Testis (tissue), 3 donors: Measurements from ENCODE around the gene PLN. TPM values are rescaled to one million over a fixed set of nuclear protein-coding genes. Genes with fewer than 3 reads are reported as not detected.
A peak's percentile ranks its signal among the peaks of the same experiment; 100 is the strongest.

Experiments used
- DNase-seq: peaks from one replicate; pipeline ENCODE4 v3.0.0-alpha.2; 2019
- H3K27ac ChIP-seq, 2 donors: fragments of 200-600 bp; sonication (generic); one replicate each; pipeline ENCODE4 v1.5.1; 2019
- H3K27me3 ChIP-seq: fragments of 200-600 bp; sonication (generic); one replicate; pipeline ENCODE4 v1.5.1; 2019
- H3K36me3 ChIP-seq: fragments of 200-600 bp; sonication (generic); one replicate; pipeline ENCODE4 v1.5.1; 2017; ENCODE audit warnings: low read depth; ENCODE audit errors: missing control alignments
- H3K4me1 ChIP-seq: fragments of 200-600 bp; sonication (generic); one replicate; pipeline ENCODE4 v1.5.1; 2019
- H3K4me3 ChIP-seq, 2 donors: fragments of 200-600 bp; sonication (generic); one replicate each; pipeline ENCODE4 v1.5.1; 2017 to 2019
- H3K9me3 ChIP-seq: fragments of 200-600 bp; sonication (generic); one replicate; pipeline ENCODE4 v1.5.1; 2017
- POLR2A ChIP-seq: fragments of 450-650 bp; IDR thresholded peaks from one replicate; pipeline ENCODE4 v1.6.1; 2017; ENCODE audit warnings: antibody characterized with exemption, mild to moderate bottlenecking, moderate library complexity
- WGBS, 2 donors: methylation state at CpG; one replicate each; pipeline ENCODE4 v1.1.5; 2018; 5-methylcytosine and 5-hydroxymethylcytosine counted together
- intact Hi-C: fragments of 100-400 bp; cut with DNase I; formaldehyde crosslinking; loops from one replicate; pipeline ENCODE4 v1.15.1; 2023; ENCODE audit warnings: low total_unique reads
- polyA plus RNA-seq: library from polyadenylated mRNA; stranded (reverse); fragments of 350-450 nt; fragmentation: Illumina TruSeq; extraction: RNeasy Lipid Tissue Mini Kit (QIAGEN cat#74804); gene quantifications from one replicate; pipeline ENCODE4 v1.2.3, GENCODE V29; 2014; ENCODE audit warnings: low read depth, low replicate concordance; ENCODE audit not compliant: insufficient read depth
- total RNA-seq, 2 donors: library from RNA; depleted of rRNA; stranded (reverse); fragments of >200 nt; gene quantifications; one replicate each; pipeline ENCODE4 v1.2.3, GENCODE V29; 2016
- TF ChIP-seq, protein P1 (sequence below), 3 experiments: fragments of 450-650 bp in 2 of 3; fragments of 200-600 bp in 1 of 3; sonication (generic) in 1 of 3; IDR thresholded peaks; one replicate each; pipeline ENCODE4 v1.5.1; 2016 to 2019; ENCODE audit warnings: antibody characterized with exemption in 3 of 3, mild to moderate bottlenecking in 2 of 3, moderate library complexity in 1 of 3

PLN gene
- total and polyA plus RNA-seq, 3 donors from 2014 or later = 2.0 to 15.2 (median 5.0) TPM

DNA sequence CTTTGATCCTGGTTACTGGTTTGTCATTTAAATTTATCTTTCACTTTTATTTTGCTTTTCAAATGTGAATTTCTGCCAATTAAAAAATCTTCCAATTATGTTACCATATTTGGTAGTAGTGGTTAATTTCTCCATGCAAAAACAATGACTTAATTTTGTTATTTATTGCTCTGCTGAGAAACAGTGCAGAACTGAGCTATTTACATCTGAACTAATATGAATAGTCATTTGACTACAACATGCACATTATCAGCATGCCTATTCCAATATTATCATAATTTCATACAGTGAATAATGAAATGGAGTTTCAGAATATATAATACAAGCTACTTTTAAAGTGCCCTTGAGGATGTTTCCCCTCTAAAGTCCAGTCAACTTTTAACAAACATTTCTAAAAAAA, 517 bp downstream of the PLN start:
- H3K27me3 ChIP-seq = no peaks in the 10 kb centered on the region
- TF ChIP-seq POLR2A = no peak
- TF ChIP-seq, protein P1, sequence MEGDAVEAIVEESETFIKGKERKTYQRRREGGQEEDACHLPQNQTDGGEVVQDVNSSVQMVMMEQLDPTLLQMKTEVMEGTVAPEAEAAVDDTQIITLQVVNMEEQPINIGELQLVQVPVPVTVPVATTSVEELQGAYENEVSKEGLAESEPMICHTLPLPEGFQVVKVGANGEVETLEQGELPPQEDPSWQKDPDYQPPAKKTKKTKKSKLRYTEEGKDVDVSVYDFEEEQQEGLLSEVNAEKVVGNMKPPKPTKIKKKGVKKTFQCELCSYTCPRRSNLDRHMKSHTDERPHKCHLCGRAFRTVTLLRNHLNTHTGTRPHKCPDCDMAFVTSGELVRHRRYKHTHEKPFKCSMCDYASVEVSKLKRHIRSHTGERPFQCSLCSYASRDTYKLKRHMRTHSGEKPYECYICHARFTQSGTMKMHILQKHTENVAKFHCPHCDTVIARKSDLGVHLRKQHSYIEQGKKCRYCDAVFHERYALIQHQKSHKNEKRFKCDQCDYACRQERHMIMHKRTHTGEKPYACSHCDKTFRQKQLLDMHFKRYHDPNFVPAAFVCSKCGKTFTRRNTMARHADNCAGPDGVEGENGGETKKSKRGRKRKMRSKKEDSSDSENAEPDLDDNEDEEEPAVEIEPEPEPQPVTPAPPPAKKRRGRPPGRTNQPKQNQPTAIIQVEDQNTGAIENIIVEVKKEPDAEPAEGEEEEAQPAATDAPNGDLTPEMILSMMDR (IDR thresholded peaks at IDR 0.05) = no peak
- no peaks in the 10 kb centered on the region for H3K36me3 ChIP-seq
- H3K9me3 ChIP-seq = no peaks in the 10 kb centered on the region
- no peaks in the 10 kb centered on the region for H3K4me1 ChIP-seq
- H3K27ac ChIP-seq = no peak overlapping the region
- intact Hi-C loops = no loop called here
- no peak for DNase-seq
- H3K4me3 ChIP-seq = no peak overlapping the region

DNA sequence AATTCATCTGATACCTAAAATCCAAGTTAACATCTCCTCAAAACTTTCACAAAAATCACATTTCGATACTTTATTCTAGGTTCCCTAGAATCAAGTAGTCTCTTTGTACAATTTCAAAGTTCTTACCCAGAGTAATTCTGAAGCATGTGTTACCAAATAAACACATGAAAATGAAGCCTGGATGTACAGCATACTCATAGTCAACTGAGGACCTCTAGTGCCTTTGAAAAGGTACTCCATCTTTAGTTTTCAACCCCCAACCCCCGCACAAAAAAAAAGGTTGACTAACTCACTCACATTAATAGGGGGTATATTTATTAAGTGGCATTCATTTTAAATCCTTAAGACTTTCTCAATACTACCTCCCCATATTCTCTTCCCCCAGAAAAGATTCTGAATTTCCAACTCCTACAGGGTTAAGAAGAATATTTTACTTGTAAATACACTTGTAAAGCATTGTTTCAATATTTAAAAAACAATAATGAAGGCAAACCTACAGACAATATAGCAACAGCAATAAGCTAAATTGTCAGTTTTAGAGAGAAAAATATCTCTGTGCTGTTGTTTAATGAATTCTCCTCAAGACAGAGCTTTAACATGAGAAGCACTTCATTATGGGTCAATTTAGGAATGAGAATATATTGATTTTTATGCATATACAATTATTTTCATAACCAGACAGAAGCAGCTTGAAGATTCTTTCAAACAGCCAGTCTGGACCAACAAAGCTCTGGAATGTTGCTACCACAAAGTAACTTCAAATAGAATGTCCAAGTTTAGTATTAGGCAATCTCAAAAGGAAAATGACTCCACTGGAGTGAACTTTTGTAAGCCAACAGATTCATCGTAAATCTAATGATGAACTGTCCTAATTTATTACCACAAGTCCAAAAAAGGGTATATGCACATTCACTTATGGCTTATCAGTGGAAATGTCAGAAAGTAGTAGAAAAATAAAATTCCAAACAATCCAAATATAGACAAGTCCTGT, 3.3 kb downstream of the PLN start:
- Histone ChIP-seq H3K36me3 (no peaks in the 10 kb centered on the region), H3K27me3 (no peaks in the 10 kb centered on the region), H3K4me1 (no peaks in the 10 kb centered on the region), H3K9me3 (no peaks in the 10 kb centered on the region), H3K27ac (no peak overlapping the region), H3K4me3 (no peak overlapping the region)
- no peak for TF ChIP-seq POLR2A
- TF ChIP-seq, protein P1 (IDR thresholded peaks at IDR 0.05) = peak; percentile 29 to 47 (median 36)
- intact Hi-C loops = no loop called here
- no peak for DNase-seq
- WGBS, 2 donors = 47 to 57% methylated on average over 3 of the region's 3 CpGs

DNA sequence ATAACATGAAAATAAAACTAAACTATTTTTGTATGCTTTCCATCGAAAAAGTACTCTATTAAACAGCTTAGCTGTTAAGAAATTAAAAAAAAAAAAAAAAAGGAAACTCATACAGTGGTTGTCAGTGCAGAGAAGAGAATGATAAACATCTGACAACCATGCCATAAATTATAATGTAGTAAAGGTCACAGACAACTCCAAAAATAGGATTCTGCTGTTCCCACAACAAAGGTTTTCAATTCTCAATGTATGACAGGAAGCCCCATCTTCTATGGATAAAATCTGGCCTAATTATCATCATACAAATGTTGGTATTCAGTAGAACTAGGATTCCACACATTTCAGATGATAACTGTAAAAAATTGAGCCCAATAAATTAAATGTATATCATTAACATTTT, 5.0 kb downstream of the PLN start:
- H3K4me3 ChIP-seq = no peak overlapping the region
- intact Hi-C loops = no loop called here
- DNase-seq = no peak
- no peaks in the 10 kb centered on the region for H3K4me1 ChIP-seq
- WGBS, 2 donors = 68 to 74% methylated on average over 1 of the region's 1 CpG
- H3K27ac ChIP-seq = no peak overlapping the region
- no peaks in the 10 kb centered on the region for H3K36me3 ChIP-seq
- H3K9me3 ChIP-seq = no peaks in the 10 kb centered on the region
- H3K27me3 ChIP-seq = no peaks in the 10 kb centered on the region
- TF ChIP-seq, protein P1 (IDR thresholded peaks at IDR 0.05) = no peak
- no peak for TF ChIP-seq POLR2A

DNA sequence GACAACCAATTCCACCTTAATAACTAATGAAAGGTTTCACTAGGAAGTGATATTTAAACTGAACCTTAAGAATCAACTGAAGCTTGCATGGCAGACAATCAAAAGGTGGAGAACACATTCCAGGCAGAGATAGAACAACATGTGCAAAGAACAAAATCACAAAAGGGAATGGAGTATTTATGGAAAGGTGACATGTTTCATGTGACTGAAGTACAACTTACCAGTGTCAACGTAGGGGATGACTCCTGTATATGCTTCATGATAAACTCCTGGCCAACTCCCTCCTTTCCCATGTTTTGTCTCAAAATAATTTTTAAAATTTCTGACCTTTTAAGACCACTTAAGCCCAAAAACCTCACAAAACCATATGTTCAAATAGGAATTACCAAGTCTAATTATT, 6.6 kb downstream of the PLN start:
- no peak for DNase-seq
- H3K36me3 ChIP-seq = no peaks in the 10 kb centered on the region
- H3K4me3 ChIP-seq = no peak overlapping the region
- 41 to 69% methylated on average over 1 of the region's 1 CpG for WGBS, 2 donors
- TF ChIP-seq, protein P1 (IDR thresholded peaks at IDR 0.05) = no peak
- TF ChIP-seq POLR2A = no peak
- no peak overlapping the region for H3K27ac ChIP-seq
- intact Hi-C loops = no loop called here
- H3K4me1 ChIP-seq = no peaks in the 10 kb centered on the region
- no peaks in the 10 kb centered on the region for H3K9me3 ChIP-seq
- no peaks in the 10 kb centered on the region for H3K27me3 ChIP-seq
